Measurements from ENCODE around the gene ZNF83. TPM values are rescaled to one million over a fixed set of nuclear protein-coding genes. Genes with fewer than 3 reads are reported as not detected.
A peak's percentile ranks its signal among the peaks of the same experiment; 100 is the strongest.
"Not testable (repeated sequence)": the region's sequence is repeated elsewhere in the genome, so short reads cannot be mapped to it uniquely, and the experiment has no call there.

The ZNF83 gene
- total RNA-seq, 1 experiment from 2014 or later, result 18.5 TPM

DNA sequence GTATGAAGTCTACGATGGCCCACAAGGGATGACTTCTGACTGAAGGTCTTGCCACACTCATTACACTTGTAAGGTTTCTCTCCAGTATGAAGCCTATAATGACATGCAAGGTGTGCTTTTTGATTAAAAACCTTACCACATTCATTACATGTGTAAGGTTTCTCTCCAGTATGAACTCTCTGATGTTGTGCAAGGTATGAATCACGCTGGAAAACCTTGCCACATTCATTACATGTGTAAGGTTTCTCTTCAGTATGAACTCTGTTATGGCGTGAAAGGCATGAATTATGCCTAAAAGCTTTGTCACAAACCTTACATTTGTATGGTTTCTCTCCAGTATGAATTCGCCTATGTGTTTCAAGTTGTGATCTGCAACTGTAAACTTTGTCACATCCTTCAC, 15.0 kb upstream of the ZNF83 start:
- H3K27me3 ChIP-seq, result no peaks in the 10 kb centered on the region
- peaks cover 29% of the 10 kb centered on the region for H3K9me3 ChIP-seq
- DNase-seq, result no peak
- H3K4me3 ChIP-seq, result no peak overlapping the region
- H3K36me3 ChIP-seq, result peaks cover 90% of the 10 kb centered on the region

GRCh38 chr19:52651956-52652355, 13.8 kb upstream of the ZNF83 start:
- Histone ChIP-seq H3K27me3 (no peaks in the 10 kb centered on the region), H3K36me3 (peaks cover 91% of the 10 kb centered on the region), H3K9me3 (peaks cover 35% of the 10 kb centered on the region), H3K4me3 (no peak overlapping the region)
- no peak for DNase-seq

DNA sequence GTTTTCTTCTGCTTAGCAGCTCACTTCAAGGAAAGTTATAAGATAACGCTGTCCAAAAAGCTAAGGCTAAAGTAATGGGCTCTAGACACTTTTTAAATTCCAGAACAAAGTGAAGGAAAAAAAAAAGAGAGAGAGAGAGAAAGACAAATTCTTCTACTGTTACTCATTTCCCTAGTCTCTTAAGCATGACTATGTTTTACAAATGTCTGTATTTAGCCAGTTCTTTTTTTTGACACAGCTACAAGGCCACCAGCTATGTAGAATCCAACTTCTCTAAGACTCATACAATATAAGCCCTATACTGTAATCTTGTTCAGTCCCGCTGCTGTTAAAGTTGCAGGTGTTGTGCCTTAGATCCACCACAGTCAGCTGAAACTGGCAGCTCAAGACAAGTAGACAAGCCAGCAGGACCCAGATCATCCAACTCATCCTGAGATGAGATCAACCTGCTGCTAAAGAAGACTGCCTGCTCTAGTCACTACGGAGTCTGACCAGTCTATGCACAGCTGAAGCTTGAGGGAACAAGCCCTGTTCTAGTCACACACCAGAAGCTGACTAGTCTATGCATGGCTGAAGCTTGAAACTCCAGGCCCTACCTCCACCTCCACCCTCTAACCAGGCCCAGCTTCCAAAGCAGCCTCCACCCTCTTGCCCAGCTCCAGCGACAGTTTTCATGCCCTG, 10.3 kb upstream of the ZNF83 start:
- peaks cover 34% of the 10 kb centered on the region for H3K9me3 ChIP-seq
- H3K36me3 ChIP-seq, result peaks cover 78% of the 10 kb centered on the region
- no peaks in the 10 kb centered on the region for H3K27me3 ChIP-seq
- DNase-seq, result no peak
- H3K4me3 ChIP-seq, result no peak overlapping the region

- peaks cover 63% of the 10 kb centered on the region for H3K36me3 ChIP-seq
- no peak overlapping the region for H3K4me3 ChIP-seq
- peaks cover 34% of the 10 kb centered on the region for H3K9me3 ChIP-seq
- H3K27me3 ChIP-seq, result no peaks in the 10 kb centered on the region
- DNase-seq, result no peak
These were observed 8.5 kb upstream of the ZNF83 start for GRCh38 chr19:52646571-52647217.

- H3K9me3 ChIP-seq, result no peaks in the 10 kb centered on the region
- no peak overlapping the region for H3K4me3 ChIP-seq
- H3K36me3 ChIP-seq, result peaks cover 13% of the 10 kb centered on the region
- H3K27me3 ChIP-seq, result no peaks in the 10 kb centered on the region
- peak; percentile 11 for DNase-seq
These were observed 2.8 kb upstream of the ZNF83 start for GRCh38 chr19:52640916-52641315.

DNA sequence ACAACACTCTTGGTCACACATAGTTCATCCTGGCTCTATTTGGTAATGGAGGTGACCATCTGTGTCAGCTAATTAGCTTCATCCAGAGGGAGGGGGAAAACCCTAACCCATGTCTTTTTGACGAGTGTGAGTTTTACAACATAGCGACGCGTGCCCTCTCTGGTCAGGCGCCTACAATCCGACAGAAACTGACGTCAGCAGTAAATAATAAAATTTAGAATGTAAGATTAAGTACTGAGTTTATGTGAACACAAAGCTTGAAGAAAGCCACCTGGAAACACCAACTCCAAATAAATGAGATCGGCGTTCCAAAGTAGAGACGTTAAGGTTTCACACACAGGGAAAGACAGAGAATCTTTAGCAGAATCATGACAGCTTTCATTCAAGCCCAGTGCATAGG, 1.8 kb upstream of the ZNF83 start:
- no peaks in the 10 kb centered on the region for H3K9me3 ChIP-seq
- peaks cover 4% of the 10 kb centered on the region for H3K36me3 ChIP-seq
- H3K27me3 ChIP-seq, result no peaks in the 10 kb centered on the region
- DNase-seq, result no peak
- H3K4me3 ChIP-seq, result no peak overlapping the region

GRCh38 chr19:52638601-52639000, 446 bp upstream of the ZNF83 start:
- Histone ChIP-seq H3K4me3 (peak overlapping the region; percentile 65), H3K9me3 (no peaks in the 10 kb centered on the region), H3K27me3 (no peaks in the 10 kb centered on the region), H3K36me3 (0 out of 2 replicates have a peak, but pooled peaks cover 4% of the 10 kb centered on the region)
- DNase-seq, result peak; percentile 64

- Histone ChIP-seq H3K27me3 (no peaks in the 10 kb centered on the region), H3K9me3 (no peaks in the 10 kb centered on the region), H3K36me3 (0 out of 2 replicates have a peak, but pooled peaks cover 4% of the 10 kb centered on the region), H3K4me3 (no peak overlapping the region)
- DNase-seq, result no peak
These were observed 2.2 kb downstream of the ZNF83 start for GRCh38 chr19:52635786-52636570.

- not testable (repeated sequence) for DNase-seq, H3K9me3 ChIP-seq, H3K4me3 ChIP-seq, H3K27me3 ChIP-seq
- H3K36me3 ChIP-seq, result peaks cover 15% of the 10 kb centered on the region
These were observed 10.7 kb downstream of the ZNF83 start for GRCh38 chr19:52627441-52627840.

DNA sequence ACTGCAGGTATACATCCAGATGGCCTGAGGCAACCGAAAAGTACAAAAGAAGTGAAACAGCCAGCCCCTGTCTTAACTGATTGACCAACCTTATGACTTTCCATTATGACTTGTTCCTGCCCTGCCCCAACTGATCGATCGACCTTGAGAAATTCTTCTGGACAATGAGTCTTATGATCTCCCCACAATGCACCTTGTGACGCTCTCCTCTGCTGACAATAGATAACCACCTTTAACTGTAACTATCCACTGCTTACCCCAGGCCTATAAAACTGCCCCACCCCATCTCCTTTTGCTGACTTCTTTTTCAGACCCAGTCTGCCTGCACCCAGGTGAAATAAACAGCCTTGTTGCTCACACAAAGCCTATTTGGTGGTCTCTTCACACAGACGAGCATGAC, 11.2 kb downstream of the ZNF83 start:
- Histone ChIP-seq H3K4me3 (no peak overlapping the region), H3K27me3 (no peaks in the 10 kb centered on the region), H3K9me3 (0 out of 2 replicates have a peak, but pooled peaks cover 4% of the 10 kb centered on the region), H3K36me3 (peaks cover 15% of the 10 kb centered on the region)
- no peak for DNase-seq

GRCh38 chr19:52622261-52622660, 15.9 kb downstream of the ZNF83 start:
- peaks cover 6% of the 10 kb centered on the region; the same call in 1 of the 2 replicates for H3K9me3 ChIP-seq
- H3K4me3 ChIP-seq, result no peak overlapping the region
- no peaks in the 10 kb centered on the region for H3K27me3 ChIP-seq
- no peak for DNase-seq
- H3K36me3 ChIP-seq, result peaks cover 25% of the 10 kb centered on the region

DNA sequence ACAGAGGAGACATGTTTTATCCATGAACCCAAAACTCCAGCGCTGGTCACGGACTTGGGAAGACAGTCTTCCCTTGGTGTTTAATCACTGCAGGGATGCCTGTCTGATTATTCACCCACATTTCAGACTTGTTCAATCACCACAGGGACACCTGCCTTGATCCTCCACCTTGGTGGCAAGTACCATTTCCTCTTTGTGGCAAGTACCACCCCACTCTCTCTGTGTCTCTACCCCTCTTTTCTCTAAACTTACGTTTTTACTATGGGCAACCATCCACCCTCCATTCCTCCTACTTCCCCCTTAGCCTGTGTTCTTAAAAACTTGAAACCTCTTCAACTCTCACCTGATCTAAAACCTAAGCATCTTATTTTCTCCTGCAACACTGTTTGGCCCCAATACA, 16.8 kb downstream of the ZNF83 start:
- Histone ChIP-seq H3K4me3 (no peak overlapping the region), H3K36me3 (peaks cover 30% of the 10 kb centered on the region), H3K9me3 (peaks cover 11% of the 10 kb centered on the region), H3K27me3 (no peaks in the 10 kb centered on the region)
- no peak for DNase-seq

DNA sequence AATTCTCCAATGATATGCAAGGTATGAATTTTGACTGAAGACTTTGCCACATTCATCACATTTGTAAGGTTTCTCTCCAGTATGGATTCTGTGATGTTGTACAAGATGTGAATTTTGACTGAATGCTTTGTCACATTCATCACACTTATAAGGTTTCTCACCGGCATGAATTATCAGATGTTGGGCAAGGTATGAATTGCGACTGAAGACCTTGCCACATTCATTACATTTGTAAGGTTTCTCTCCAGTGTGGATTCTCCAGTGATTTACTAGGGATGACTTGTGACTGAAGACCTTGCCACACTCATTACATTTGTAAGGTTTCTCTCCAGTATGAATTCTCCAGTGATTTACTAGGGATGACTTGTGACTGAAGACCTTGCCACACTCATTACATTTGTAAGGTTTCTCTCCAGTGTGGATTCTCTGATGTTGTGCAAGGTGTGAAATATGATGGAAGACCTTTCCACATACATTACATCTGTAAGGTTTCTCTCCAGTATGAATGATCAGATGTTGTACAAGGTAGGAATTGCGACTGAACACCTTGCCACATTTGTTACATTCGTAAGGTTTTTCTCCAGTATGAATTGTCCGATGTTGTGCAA, 24.8 kb downstream of the ZNF83 start:
- peaks cover 75% of the 10 kb centered on the region for H3K36me3 ChIP-seq
- H3K27me3 ChIP-seq, result no peaks in the 10 kb centered on the region
- no peak overlapping the region for H3K4me3 ChIP-seq
- H3K9me3 ChIP-seq, result peaks cover 41% of the 10 kb centered on the region
- no peak for DNase-seq

GRCh38 chr19:52603558-52604207, 34.5 kb downstream of the ZNF83 start:
- H3K9me3 ChIP-seq, result peaks cover 3% of the 10 kb centered on the region; the same call in 1 of the 2 replicates
- no peak for DNase-seq
- no peak overlapping the region for H3K4me3 ChIP-seq
- peaks cover 7% of the 10 kb centered on the region for H3K36me3 ChIP-seq
- H3K27me3 ChIP-seq, result no peaks in the 10 kb centered on the region

DNA sequence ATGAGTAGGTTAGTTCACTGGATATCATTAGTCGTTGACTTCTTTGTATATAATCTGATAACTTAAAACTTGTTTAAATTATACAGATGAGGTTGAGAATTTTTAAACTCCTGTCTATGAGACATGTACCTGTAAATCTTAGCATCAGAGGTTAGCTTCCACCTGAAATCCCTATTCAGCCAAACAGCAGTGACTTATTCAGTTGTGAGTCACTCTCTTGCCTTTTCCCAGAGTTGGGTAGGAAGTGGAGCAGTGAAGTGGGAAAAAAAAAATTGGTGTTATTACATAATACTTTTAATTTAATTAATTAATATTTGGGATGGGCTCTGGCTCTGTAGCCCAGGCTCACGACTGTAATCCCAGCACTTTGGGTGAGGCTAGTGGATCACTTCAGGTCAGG, 35.2 kb downstream of the ZNF83 start:
- H3K36me3 ChIP-seq, result peaks cover 6% of the 10 kb centered on the region
- no peaks in the 10 kb centered on the region for H3K27me3 ChIP-seq
- DNase-seq, result no peak

GRCh38 chr19:52601974-52602366, 36.2 kb downstream of the ZNF83 start:
- not testable (repeated sequence) for H3K27me3 ChIP-seq

More for the DNA sequence above, 35.2 kb downstream of the ZNF83 start:
- H3K4me3 ChIP-seq, result no peak overlapping the region
- no peaks in the 10 kb centered on the region; the same call in 1 of the 2 replicates for H3K9me3 ChIP-seq

More at GRCh38 chr19:52601974-52602366, 36.2 kb downstream of the ZNF83 start:
- H3K4me3 ChIP-seq, result peak overlapping the region; percentile 67; the same call in 1 of the 2 replicates
- DNase-seq, H3K36me3 ChIP-seq, H3K9me3 ChIP-seq: not testable (repeated sequence)
